Left ventricle myocardium inferior (tissue), 1 donor: Measurements from ENCODE around the gene ERC1. TPM values are rescaled to one million over a fixed set of nuclear protein-coding genes. Genes with fewer than 3 reads are reported as not detected.

Experiments
- DNase-seq: peaks from one replicate; pipeline ENCODE4 v3.0.0-alpha.2; 2020
- H3K27ac ChIP-seq: fragments of 200-600 bp; replicated peaks from 2 replicates; pipeline ENCODE4 v1.8.0; 2021
- H3K27me3 ChIP-seq: fragments of 200-600 bp; 2 replicates; pipeline ENCODE4 v1.8.0; 2021; ENCODE audit warnings: low read depth
- H3K36me3 ChIP-seq: fragments of 200-600 bp; 2 replicates; pipeline ENCODE4 v1.8.0; 2021
- H3K4me1 ChIP-seq: fragments of 200-600 bp; 2 replicates; pipeline ENCODE4 v1.8.0; 2021
- H3K4me3 ChIP-seq: fragments of 200-600 bp; 2 replicates; pipeline ENCODE4 v1.8.0; 2021; ENCODE audit warnings: mild to moderate bottlenecking, moderate library complexity
- H3K9me3 ChIP-seq: fragments of 200-600 bp; replicated peaks from 2 replicates; pipeline ENCODE4 v1.8.0; 2021
- CTCF ChIP-seq: fragments of 200-600 bp; IDR thresholded peaks from 2 replicates; pipeline ENCODE4 v1.8.0; 2021; ENCODE audit warnings: antibody characterized with exemption, mild to moderate bottlenecking, borderline replicate concordance
- intact Hi-C: fragments of 100-400 bp; cut with micrococcal nuclease; formaldehyde crosslinking; loops from one replicate; pipeline ENCODE4 v1.11.0; 2022
- total RNA-seq: library from RNA; stranded (reverse); fragmentation: NEBNext Ultra II Directional; extraction: Animal tissue kit (Norgen Biotek cat#: 25700); gene quantifications from one replicate; pipeline ENCODE4 v1.2.1, GENCODE V29; 2021
- donor health status: DM: no; HTN: yes; CAD: no; lungs with severe emphysema.

Gene ERC1
- total RNA-seq, 1 donor from 2014 or later: 50.8 TPM

DNA sequence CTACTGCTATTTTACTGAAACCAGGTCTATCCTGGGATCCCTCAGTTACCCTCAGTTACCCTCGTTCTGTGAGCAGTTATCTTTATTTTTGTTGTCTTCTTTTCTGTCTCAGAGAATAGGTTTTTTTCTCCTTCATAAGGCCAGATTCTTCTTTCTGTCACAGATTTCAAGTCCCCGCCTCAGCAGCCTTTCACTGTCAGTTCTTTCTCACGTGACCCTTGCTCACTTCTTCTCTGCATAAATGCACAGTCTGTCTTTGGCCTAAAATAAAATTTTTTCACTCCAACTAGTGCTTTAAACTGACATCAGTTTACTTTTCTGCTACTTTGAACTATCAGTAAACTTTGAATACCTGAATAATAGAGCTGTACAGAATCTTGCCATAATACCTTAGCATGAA lies 299.7 kb downstream of the ERC1 start:
- intact Hi-C loops: no loop called here
- H3K4me1 ChIP-seq: peaks cover 8% of the 10 kb centered on the region
- H3K4me3 ChIP-seq: no peak overlapping the region
- TF ChIP-seq CTCF: no peak
- H3K9me3 ChIP-seq: no peaks in the 10 kb centered on the region
- no peak for DNase-seq
- no peaks in the 10 kb centered on the region for H3K27me3 ChIP-seq
- peaks cover 24% of the 10 kb centered on the region for H3K36me3 ChIP-seq
- no peak overlapping the region for H3K27ac ChIP-seq

DNA sequence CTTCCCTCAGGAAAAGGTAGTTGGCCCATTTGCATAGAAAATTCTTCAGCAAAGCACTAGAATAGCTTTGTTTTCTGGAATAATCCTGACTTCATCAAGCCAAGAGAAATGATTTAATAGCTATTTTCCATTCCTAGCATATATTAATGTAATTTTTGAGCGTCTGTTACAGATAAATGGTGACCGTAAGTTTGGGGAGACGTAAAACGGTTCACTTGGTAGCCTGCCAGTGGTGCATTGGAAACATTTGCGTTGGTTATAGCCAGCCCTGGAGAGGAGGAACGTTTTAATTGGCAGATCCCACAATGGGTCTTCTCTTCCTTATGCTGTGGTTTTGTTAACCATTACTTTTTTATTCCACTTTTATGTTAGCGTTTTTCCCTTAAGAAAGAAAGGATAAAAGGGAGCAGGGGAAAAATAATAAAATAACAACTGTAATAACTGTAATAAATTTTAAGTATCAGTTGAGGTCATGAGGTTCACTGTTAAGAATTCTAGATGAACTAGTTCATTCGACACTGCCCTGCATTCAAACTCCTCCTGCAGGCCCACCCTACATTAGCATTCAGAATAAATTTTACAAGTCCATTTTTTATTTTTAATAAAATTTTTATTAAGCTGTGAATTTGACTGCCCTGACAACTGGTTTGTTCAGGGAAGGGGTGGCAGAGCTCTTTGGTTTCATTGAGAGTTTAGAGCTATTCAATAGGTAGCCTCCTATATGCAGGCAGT lies 300.7 kb downstream of the ERC1 start:
- no peaks in the 10 kb centered on the region for H3K27me3 ChIP-seq
- no peak for DNase-seq
- intact Hi-C loops: no loop called here
- no peak for TF ChIP-seq CTCF
- no peaks in the 10 kb centered on the region for H3K9me3 ChIP-seq
- H3K4me3 ChIP-seq: no peak overlapping the region
- H3K4me1 ChIP-seq: peaks cover 8% of the 10 kb centered on the region
- peaks cover 24% of the 10 kb centered on the region for H3K36me3 ChIP-seq
- H3K27ac ChIP-seq: no peak overlapping the region

DNA sequence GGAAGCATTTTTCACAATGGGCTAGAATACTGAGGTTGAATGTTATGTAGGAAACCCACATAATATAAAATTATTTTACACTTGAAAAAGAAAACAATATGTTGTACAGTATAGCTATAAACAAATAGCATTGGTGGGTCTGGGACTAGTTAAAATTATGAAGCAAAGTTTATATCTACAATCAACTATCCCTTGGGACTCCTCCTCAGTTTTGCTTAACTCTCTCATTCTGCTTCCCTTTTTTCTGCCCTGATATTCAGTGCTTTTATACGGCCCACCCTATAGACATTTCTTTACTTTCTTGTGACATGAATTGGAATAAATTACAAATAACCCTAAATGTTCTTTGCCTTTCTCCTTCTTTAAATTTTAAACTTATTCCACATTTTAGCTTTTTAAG lies 302.9 kb downstream of the ERC1 start:
- TF ChIP-seq CTCF: no peak
- intact Hi-C loops: no loop called here
- DNase-seq: no peak
- Histone ChIP-seq H3K4me1 (peaks cover 8% of the 10 kb centered on the region), H3K27me3 (no peaks in the 10 kb centered on the region), H3K36me3 (peaks cover 24% of the 10 kb centered on the region), H3K9me3 (no peaks in the 10 kb centered on the region), H3K4me3 (no peak overlapping the region), H3K27ac (no peak overlapping the region)

DNA sequence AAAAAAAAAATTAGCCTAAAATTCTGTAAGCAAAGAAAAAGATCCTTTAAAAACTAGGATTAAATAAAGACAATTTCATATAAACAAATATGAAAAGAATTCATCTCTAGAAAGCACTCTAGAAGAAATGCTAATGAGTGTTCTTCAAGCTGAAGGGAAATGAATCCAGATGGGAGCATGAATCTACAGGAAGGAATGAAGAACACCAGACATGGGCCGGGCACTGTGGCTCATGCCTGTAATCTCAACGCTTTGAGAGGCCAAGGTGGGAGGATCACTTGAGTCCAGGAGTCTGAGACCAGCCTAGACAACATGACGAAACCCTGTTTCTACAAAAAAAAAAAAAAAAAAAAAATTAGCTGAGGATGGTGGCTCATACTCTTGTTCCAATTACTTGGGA lies 306.2 kb downstream of the ERC1 start:
- no peak overlapping the region for H3K27ac ChIP-seq
- no peaks in the 10 kb centered on the region for H3K4me1 ChIP-seq
- no peak for DNase-seq
- H3K9me3 ChIP-seq: no peaks in the 10 kb centered on the region
- H3K4me3 ChIP-seq: no peak overlapping the region
- peaks cover 10% of the 10 kb centered on the region for H3K36me3 ChIP-seq
- TF ChIP-seq CTCF: no peak
- H3K27me3 ChIP-seq: no peaks in the 10 kb centered on the region
- intact Hi-C loops: no loop called here

GRCh38 chr12:1297639-1298175 lies 306.7 kb downstream of the ERC1 start:
- H3K9me3 ChIP-seq: no peaks in the 10 kb centered on the region
- peaks cover 12% of the 10 kb centered on the region for H3K36me3 ChIP-seq
- no peak overlapping the region for H3K4me3 ChIP-seq
- no peak for DNase-seq
- intact Hi-C loops: no loop called here
- no peak for TF ChIP-seq CTCF
- H3K4me1 ChIP-seq: no peaks in the 10 kb centered on the region
- no peak overlapping the region for H3K27ac ChIP-seq
- H3K27me3 ChIP-seq: no peaks in the 10 kb centered on the region
